HepG2 (cell line): ENCODE results near the gene SDC1. TPM values are rescaled to one million over a fixed set of nuclear protein-coding genes. Genes with fewer than 3 reads are reported as not detected.

Experiments used
- CBFB ChIP-seq: sonication (generic); formaldehyde crosslinking; IDR thresholded peaks from 2 replicates; pipeline ENCODE4 v1.4.0; 2020; ENCODE audit warnings: missing genetic modification reagents
- FOXK2 ChIP-seq: fragments of 450-650 bp; IDR thresholded peaks from 2 replicates; pipeline ENCODE4 v1.6.1; 2016
- GRHL1 ChIP-seq: sonication (generic); formaldehyde crosslinking; conservative IDR thresholded peaks from 2 replicates; pipeline ENCODE4 v1.8.0; 2022; ENCODE audit warnings: missing genetic modification reagents
- PRDM15 ChIP-seq: sonication (generic); formaldehyde crosslinking; IDR thresholded peaks from 2 replicates; pipeline ENCODE4 v1.4.0; 2020; ENCODE audit warnings: missing genetic modification reagents
- SIN3B ChIP-seq: fragments of 150-350 bp; IDR thresholded peaks from 2 replicates; pipeline ENCODE4 v1.6.1; 2014; ENCODE audit warnings: low read length
- SNAI1 ChIP-seq: sonication (generic); formaldehyde crosslinking; IDR thresholded peaks from 2 replicates; pipeline ENCODE4 v1.5.0; 2020; ENCODE audit warnings: mild to moderate bottlenecking, missing genetic modification reagents, borderline replicate concordance
- TRAFD1 ChIP-seq: sonication (generic); formaldehyde crosslinking; IDR thresholded peaks from 2 replicates; pipeline ENCODE4 v1.5.1; 2020; ENCODE audit warnings: missing genetic modification reagents, mild to moderate bottlenecking, borderline replicate concordance
- ZNF142 ChIP-seq: sonication (generic); formaldehyde crosslinking; IDR thresholded peaks from 2 replicates; pipeline ENCODE4 v1.4.0; 2020; ENCODE audit warnings: missing genetic modification reagents
- ZNF513 ChIP-seq: sonication (generic); formaldehyde crosslinking; conservative IDR thresholded peaks from 2 replicates; pipeline ENCODE4 v1.5.0; 2020; ENCODE audit warnings: missing genetic modification reagents
- ZNF652 ChIP-seq: IDR thresholded peaks from 2 replicates; pipeline ENCODE4 v1.6.1; 2016; ENCODE audit warnings: low read depth, borderline replicate concordance
- ZNF878 ChIP-seq: sonication (generic); formaldehyde crosslinking; IDR thresholded peaks from 2 replicates; pipeline ENCODE4 v1.8.1; 2023; ENCODE audit warnings: mild to moderate bottlenecking, missing genetic modification reagents, moderate library complexity
- ZNF883 ChIP-seq: sonication (generic); formaldehyde crosslinking; IDR thresholded peaks from 2 replicates; pipeline ENCODE4 v1.5.1; 2020; ENCODE audit warnings: mild to moderate bottlenecking, missing genetic modification reagents; ENCODE audit errors: not compliant biosample characterization
- ZSCAN29 ChIP-seq: sonication (generic); formaldehyde crosslinking; conservative IDR thresholded peaks from 2 replicates; pipeline ENCODE4 v1.4.0; 2020; ENCODE audit warnings: mild to moderate bottlenecking, missing genetic modification reagents
- polyA plus RNA-seq, 8 experiments: library from polyadenylated mRNA; depleted of rRNA in 3 of 8; stranded (reverse) in 7 of 8; unstranded in 1 of 8; fragments of >200 nt; fragmentation: Illumina TruSeq in 4 of 8; extraction: Trizol in 4 of 8; gene quantifications; 2 replicates each; pipeline versions ENCODE4 v1.2.1 to v1.2.3, GENCODE V29; 2011 to 2016; ENCODE audit warnings: low read depth in 4 of 8, missing spikeins in 1 of 8, mixed read lengths in 1 of 8; ENCODE audit not compliant: insufficient read depth in 1 of 8
- total RNA-seq, 5 experiments: library from RNA; depleted of rRNA; stranded (reverse); fragments of >200 nt; fragmentation: Illumina TruSeq; extraction: Trizol; gene quantifications; 2 replicates each; pipeline ENCODE4 v1.2.3, GENCODE V29; 2016; ENCODE audit warnings: low read depth in 1 of 5

The SDC1 gene
- total and polyA plus RNA-seq, 2 of the 13 experiments (the other 11 are each of a cell fraction or from before 2014, with no cell fraction given) = 108 to 119 TPM

GRCh38 chr2:20190876-20191713 lies 33.8 kb downstream of the SDC1 start (continued):
- no peak for TF ChIP-seq TRAFD1 (CRISPR knock-in tag)
- TF ChIP-seq ZNF513 = no peak
- no peak for TF ChIP-seq SIN3B
- TF ChIP-seq CBFB = no peak
- TF ChIP-seq SNAI1 = 0 out of 2 replicates have a peak, but pooled peaks have one; percentile 59
- TF ChIP-seq ZNF883 = no peak
- TF ChIP-seq ZNF142 (CRISPR knock-in tag) = no peak
- no peak for TF ChIP-seq GRHL1 (CRISPR knock-in tag)
- no peak for TF ChIP-seq FOXK2
- TF ChIP-seq ZNF652 (CRISPR knock-in tag) = no peak
- no peak for TF ChIP-seq PRDM15
- no peak for TF ChIP-seq ZNF878
- TF ChIP-seq ZSCAN29 (CRISPR knock-in tag) = peak; percentile 86
